HEK293 (cell line): Measurements from ENCODE around the gene SESN1.

Experiments
- CTCF ChIA-PET: fragments of 350-600 bp; formaldehyde crosslinking; extraction: SDS; loops from one replicate; lab custom pipeline; 2021; ENCODE audit warnings: antibody characterized with exemption; lab: Yijun Ruan, JAX
- POLR2A ChIA-PET: fragments of 300-600 bp; formaldehyde crosslinking; extraction: SDS; loops from one replicate; lab custom pipeline; 2020; ENCODE audit warnings: antibody characterized with exemption, inconsistent platforms; lab: Yijun Ruan, JAX
- H3K27ac ChIP-seq: fragments of 200-500 bp; sonication (Bioruptor generic); 2 replicates; pipeline ENCODE4 v1.5.1; 2014; ENCODE audit warnings: low read depth, low read length, control low read depth, inconsistent platforms; ENCODE audit errors: extremely low read depth
- H3K36me3 ChIP-seq, 2 experiments: fragments of 200-500 bp in 1 of 2; sonication (Bioruptor generic) in 1 of 2; 1 replicate in 1 of 2; 2 replicates in 1 of 2; pipeline ENCODE4 v1.5.1; 2014 to 2017; ENCODE audit warnings: inconsistent platforms in 2 of 2, low read length in 2 of 2; ENCODE audit not compliant: control insufficient read depth in 2 of 2, insufficient read depth in 1 of 2
- H3K4me1 ChIP-seq: fragments of 200-500 bp; sonication (Bioruptor generic); 2 replicates; pipeline ENCODE4 v1.5.1; 2014; ENCODE audit warnings: mild to moderate bottlenecking, low read length, inconsistent platforms; ENCODE audit not compliant: control insufficient read depth, insufficient read depth
- H3K4me3 ChIP-seq: 2 replicates; pipeline ENCODE4 v1.5.1; 2011; ENCODE audit warnings: low read depth, mild to moderate bottlenecking, control low read depth, low read length, moderate library complexity
- H3K9me3 ChIP-seq: fragments of 200-500 bp; sonication (Bioruptor generic); 2 replicates; pipeline ENCODE4 v1.5.1; 2014; ENCODE audit warnings: low read depth, low read length, inconsistent platforms; ENCODE audit not compliant: control insufficient read depth, insufficient read depth
- BCL6B ChIP-seq: fragments of 450-650 bp; formaldehyde crosslinking; IDR thresholded peaks from 2 replicates; pipeline ENCODE4 v1.5.1; 2017; ENCODE audit warnings: missing biosample characterization, missing genetic modification characterization
- GLIS1 ChIP-seq: fragments of 450-650 bp; formaldehyde crosslinking; IDR thresholded peaks from 2 replicates; pipeline ENCODE4 v1.5.1; 2016; ENCODE audit warnings: missing biosample characterization, missing genetic modification characterization
- HOXD13 ChIP-seq: sonication (generic); formaldehyde crosslinking; IDR thresholded peaks from 2 replicates; pipeline ENCODE4 v1.8.0; 2022; ENCODE audit warnings: missing genetic modification reagents, borderline replicate concordance
- KLF7 ChIP-seq: fragments of 450-650 bp; formaldehyde crosslinking; IDR thresholded peaks from 2 replicates; pipeline ENCODE4 v1.5.1; 2016; ENCODE audit warnings: missing biosample characterization, missing genetic modification characterization, borderline replicate concordance
- MZF1 ChIP-seq: fragments of 450-650 bp; formaldehyde crosslinking; IDR thresholded peaks from 2 replicates; pipeline ENCODE4 v1.5.1; 2017; ENCODE audit warnings: missing biosample characterization, missing genetic modification characterization, borderline replicate concordance
- REST ChIP-seq: fragments of 450-650 bp; formaldehyde crosslinking; IDR thresholded peaks from 2 replicates; pipeline ENCODE4 v1.5.1; 2016; ENCODE audit warnings: missing biosample characterization, missing genetic modification characterization
- SP3 ChIP-seq: fragments of 450-650 bp; formaldehyde crosslinking; IDR thresholded peaks from 2 replicates; pipeline ENCODE4 v1.5.1; 2016; ENCODE audit warnings: missing biosample characterization, missing genetic modification characterization
- TSHZ1 ChIP-seq: fragments of 450-650 bp; formaldehyde crosslinking; IDR thresholded peaks from 2 replicates; pipeline ENCODE4 v1.5.1; 2016; ENCODE audit warnings: missing biosample characterization, missing genetic modification characterization, borderline replicate concordance
- ZBTB17 ChIP-seq: fragments of 450-650 bp; formaldehyde crosslinking; IDR thresholded peaks from 2 replicates; pipeline ENCODE4 v1.5.1; 2016; ENCODE audit warnings: missing biosample characterization, missing genetic modification characterization
- ZBTB7A ChIP-seq: fragments of 450-650 bp; formaldehyde crosslinking; IDR thresholded peaks from 2 replicates; pipeline ENCODE4 v1.5.1; 2016; ENCODE audit warnings: low read depth, missing biosample characterization, missing genetic modification characterization
- ZFP41 ChIP-seq: fragments of 450-650 bp; formaldehyde crosslinking; IDR thresholded peaks from 2 replicates; pipeline ENCODE4 v1.5.1; 2016; ENCODE audit warnings: missing biosample characterization, missing genetic modification characterization, borderline replicate concordance
- ZIC2 ChIP-seq: fragments of 450-650 bp; formaldehyde crosslinking; IDR thresholded peaks from 2 replicates; pipeline ENCODE4 v1.5.1; 2016; ENCODE audit warnings: missing biosample characterization, missing genetic modification characterization
- ZNF2 ChIP-seq: fragments of 450-650 bp; formaldehyde crosslinking; IDR thresholded peaks from 2 replicates; pipeline ENCODE4 v1.5.1; 2016; ENCODE audit warnings: missing biosample characterization, missing genetic modification characterization
- ZNF211 ChIP-seq: fragments of 450-650 bp; formaldehyde crosslinking; IDR thresholded peaks from 2 replicates; pipeline ENCODE4 v1.5.1; 2016; ENCODE audit warnings: low read depth, missing biosample characterization, missing genetic modification characterization
- ZNF324 ChIP-seq: fragments of 450-650 bp; formaldehyde crosslinking; IDR thresholded peaks from 2 replicates; pipeline ENCODE4 v1.5.1; 2016; ENCODE audit warnings: missing biosample characterization, missing genetic modification characterization
- ZNF514 ChIP-seq: fragments of 450-650 bp; formaldehyde crosslinking; IDR thresholded peaks from 2 replicates; pipeline ENCODE4 v1.5.1; 2016; ENCODE audit warnings: missing biosample characterization, missing genetic modification characterization
- ZNF600 ChIP-seq: fragments of 450-650 bp; formaldehyde crosslinking; IDR thresholded peaks from 2 replicates; pipeline ENCODE4 v1.5.1; 2016; ENCODE audit warnings: missing biosample characterization, missing genetic modification characterization
- ZNF639 ChIP-seq: fragments of 450-650 bp; formaldehyde crosslinking; IDR thresholded peaks from 2 replicates; pipeline ENCODE4 v1.5.1; 2016; ENCODE audit warnings: missing biosample characterization, missing genetic modification characterization
- ZNF664 ChIP-seq: fragments of 450-650 bp; formaldehyde crosslinking; IDR thresholded peaks from 2 replicates; pipeline ENCODE4 v1.5.1; 2016; ENCODE audit warnings: missing biosample characterization, missing genetic modification characterization
- ZNF785 ChIP-seq: fragments of 450-650 bp; formaldehyde crosslinking; IDR thresholded peaks from 2 replicates; pipeline ENCODE4 v1.5.1; 2016; ENCODE audit warnings: missing biosample characterization, missing genetic modification characterization
- ZNF830 ChIP-seq: fragments of 450-650 bp; IDR thresholded peaks from 2 replicates; pipeline ENCODE4 v1.5.0; 2018; ENCODE audit warnings: missing biosample characterization, missing genetic modification characterization, low read depth, mild to moderate bottlenecking, moderate library complexity

SESN1 gene

GRCh38 chr6:109096208-109096607, 1.6 kb upstream of the SESN1 start:
- Histone ChIP-seq H3K36me3 (peaks cover 4 to 10% of the 10 kb centered on the region in 2 experiments; a peak in 1 of 3 replicates), H3K27ac (no peak overlapping the region), H3K4me1 (0 out of 2 replicates have a peak, but pooled peaks cover 3% of the 10 kb centered on the region), H3K4me3 (peak overlapping the region; percentile 61), H3K9me3 (no peaks in the 10 kb centered on the region)
- ChIA-PET POLR2A (interaction anchor here (2.3 to 2.4 kb wide), 2 partner anchors 87 to 249 kb away, joined by 16 to 27 read pairs; partner anchors contain the start of gene ARMC2), CTCF (interaction anchor here (0.6 kb wide), 1 partner anchor 203 kb away, joined by 3 read pairs; no protein-coding TSS in a partner anchor)
- TF ChIP-seq ZNF664 = no peak
- TF ChIP-seq ZNF324 (tag by site-specific recombination) = no peak
- no peak for TF ChIP-seq ZFP41
- no peak for TF ChIP-seq MZF1 (tag by site-specific recombination)
- no peak for TF ChIP-seq GLIS1 (tag by site-specific recombination)
- TF ChIP-seq ZIC2 (tag by site-specific recombination) = no peak
- TF ChIP-seq ZNF2 = no peak
- TF ChIP-seq ZNF514 (tag by site-specific recombination) = no peak
- no peak for TF ChIP-seq HOXD13 (CRISPR knock-in tag)
- TF ChIP-seq ZBTB7A = no peak
- TF ChIP-seq SP3 (tag by site-specific recombination) = no peak
- no peak for TF ChIP-seq ZNF211 (tag by site-specific recombination)
- no peak for TF ChIP-seq TSHZ1 (tag by site-specific recombination)
- no peak for TF ChIP-seq ZNF785 (tag by site-specific recombination)
- TF ChIP-seq ZNF830 = no peak

- Histone ChIP-seq H3K27ac (peak overlapping the region; percentile 94), H3K9me3 (no peaks in the 10 kb centered on the region), H3K4me3 (peak overlapping the region; percentile 61), H3K4me1 (0 out of 2 replicates have a peak, but pooled peaks cover 3% of the 10 kb centered on the region), H3K36me3 (peaks cover 4 to 5% of the 10 kb centered on the region in 2 experiments; a peak in 1 of 3 replicates)
- ChIA-PET POLR2A (interaction anchor here (0.7 to 2.7 kb wide), 5 partner anchors 22 to 567 kb away, joined by 3 to 27 read pairs (median 14); partner anchors contain the start of genes ARMC2 and FOXO3), CTCF (interaction anchor here (0.6 kb wide), 1 partner anchor 203 kb away, joined by 3 read pairs; no protein-coding TSS in a partner anchor)
- no peak for TF ChIP-seq BCL6B
- TF ChIP-seq ZNF600 (tag by site-specific recombination) = no peak
- no peak for TF ChIP-seq ZNF639 (tag by site-specific recombination)
- TF ChIP-seq KLF7 (tag by site-specific recombination) = 0 out of 2 replicates have a peak, but pooled peaks have one; percentile 9
- 0 out of 2 replicates have a peak, but pooled peaks have one; percentile 6 for TF ChIP-seq ZBTB17 (tag by site-specific recombination)
- 0 out of 2 replicates have a peak, but pooled peaks have one; percentile 8 for TF ChIP-seq REST (tag by site-specific recombination)
Observed at GRCh38 chr6:109095835-109096084, 1.1 kb upstream of the SESN1 start.
